Measurements from ENCODE around the gene KIF26B.

DNA sequence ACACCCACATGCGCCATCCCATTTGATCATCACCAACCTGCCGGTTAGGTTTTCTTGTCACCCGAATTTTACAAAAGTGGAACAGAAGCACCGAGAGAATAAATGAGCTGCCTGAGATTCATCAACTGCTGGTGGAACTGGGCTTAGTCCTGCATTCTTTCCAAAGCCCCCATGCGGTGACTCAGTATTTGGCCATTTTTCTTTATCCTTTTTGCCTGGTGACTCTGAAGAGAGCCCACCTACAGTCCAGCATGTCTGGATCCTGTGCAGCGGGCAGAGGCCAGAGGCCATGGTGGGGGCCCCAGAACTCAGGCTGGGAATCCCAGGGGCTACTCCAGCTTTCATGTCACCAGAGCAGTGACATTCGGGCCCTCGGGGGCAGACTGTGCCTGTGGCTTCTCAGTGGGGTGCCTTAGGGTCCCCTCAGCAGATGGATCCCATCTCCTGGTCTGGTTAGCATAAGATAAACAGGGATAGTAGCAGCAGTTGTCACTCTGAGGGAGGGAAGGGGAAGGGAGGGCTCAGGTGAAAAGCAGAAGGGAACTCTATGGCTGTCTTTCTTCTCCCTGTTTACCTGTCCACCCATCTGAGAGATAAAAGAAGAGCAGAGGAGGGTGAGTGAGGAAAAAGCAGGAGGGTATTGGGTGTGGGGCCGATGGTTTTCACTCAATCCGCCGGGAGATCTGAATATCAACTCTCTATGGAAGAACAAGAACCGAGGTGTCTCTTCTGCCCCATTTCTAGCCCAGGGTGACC is 63.2 kb downstream of the KIF26B start:
- TF ChIP-seq CTCF (conservative IDR thresholded peaks at IDR 0.05; ENCODE audit: low read depth, low read length), result no peak
- no peak for TF ChIP-seq EZH2 (IDR thresholded peaks at IDR 0.05; ENCODE audit: low read length, unreplicated experiment)
- no peak for TF ChIP-seq EZH2phosphoT487 (IDR thresholded peaks at IDR 0.05; ENCODE audit: borderline replicate concordance, low read length)
